LHCN-M2 (cell line): Measurements from ENCODE around the gene APCDD1. TPM values are rescaled to one million over a fixed set of nuclear protein-coding genes. Genes with fewer than 3 reads are reported as not detected.
"Not testable (repeated sequence)": the region's sequence is repeated elsewhere in the genome, so short reads cannot be mapped to it uniquely, and the experiment has no call there.

Source experiments
- DNase-seq: peaks from one replicate; pipeline ENCODE4 v3.0.0-alpha.2; 2012; ENCODE audit warnings: low read depth
- total RNA-seq: library from RNA; depleted of rRNA; stranded (reverse); fragments of >200 nt; gene quantifications from 2 replicates; pipeline ENCODE4 v1.2.3, GENCODE V29; 2014; rRNA removed

APCDD1 gene
- total RNA-seq, 1 experiment from 2014 or later = 8.2 TPM

DNA sequence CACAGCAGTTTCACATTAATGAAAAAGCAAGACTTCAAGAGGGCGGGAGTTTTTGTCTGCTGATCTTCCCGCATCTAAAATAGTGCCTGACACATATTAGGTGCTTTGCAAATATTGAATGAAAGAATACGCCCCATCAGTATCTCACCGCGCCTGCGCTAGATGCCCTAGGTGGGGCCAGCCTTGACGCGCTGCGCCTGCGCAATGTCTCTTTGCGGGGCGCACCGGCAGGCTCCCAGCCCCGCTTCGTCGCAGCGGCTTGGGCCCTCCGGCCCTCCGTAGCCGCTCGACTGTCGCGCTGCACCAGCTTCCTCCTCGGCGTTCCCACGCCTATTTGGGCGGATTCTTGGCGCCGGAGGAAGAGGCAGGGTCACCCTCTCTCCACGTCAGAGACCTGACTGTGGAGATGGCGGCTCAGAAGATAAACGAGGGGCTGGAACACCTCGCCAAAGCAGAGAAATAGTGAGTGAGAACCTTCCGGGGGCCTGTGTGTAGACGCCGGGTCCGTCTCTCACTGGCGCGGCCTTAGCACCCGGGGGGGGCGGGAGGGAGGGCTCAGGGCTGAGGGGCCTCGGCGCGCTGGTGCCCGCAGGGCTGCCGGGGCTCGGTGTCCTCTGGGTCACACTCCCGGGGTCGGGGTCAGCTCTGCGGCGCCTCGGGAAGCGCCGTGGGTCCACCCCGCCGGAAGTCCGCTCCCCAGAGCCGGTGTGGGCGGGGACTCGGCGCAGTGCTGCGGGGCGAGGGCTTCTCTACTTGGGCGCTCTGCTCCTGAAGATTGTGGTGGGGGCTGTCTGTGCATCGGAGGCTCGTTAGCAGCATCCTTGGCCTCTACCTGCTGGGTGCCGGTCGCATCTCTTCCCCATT lies 71.5 kb downstream of the APCDD1 start, which contains the start of gene NAPG:
NAPG (plus strand) TSS at position 331 of the 864 bp plus-strand sequence; CDS start at position 407, 76 bp downstream.
- DNase-seq = peak; percentile 87

DNA sequence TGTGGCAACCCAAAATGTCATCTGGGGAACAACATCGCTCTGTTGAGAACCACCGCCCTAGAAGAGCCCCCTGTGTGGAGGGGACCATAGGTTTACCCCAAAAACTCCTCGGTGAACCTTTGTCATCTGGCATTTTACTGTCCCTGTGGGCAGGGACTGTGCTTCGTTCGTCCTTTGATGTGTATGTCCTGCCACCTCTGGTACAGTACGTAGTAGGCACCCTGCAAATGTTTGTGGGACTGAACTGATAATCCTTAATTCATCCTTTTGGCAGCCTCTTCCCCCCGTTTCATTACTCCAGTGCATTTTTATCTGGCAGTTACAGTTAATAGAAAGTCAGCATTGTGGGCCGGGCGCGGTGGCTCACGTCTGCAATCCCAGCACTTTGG lies 72.1 kb downstream of the APCDD1 start:
- DNase-seq = no peak

- DNase-seq = no peak
Observed at GRCh38 chr18:10528439-10528838, 74.0 kb downstream of the APCDD1 start.

DNA sequence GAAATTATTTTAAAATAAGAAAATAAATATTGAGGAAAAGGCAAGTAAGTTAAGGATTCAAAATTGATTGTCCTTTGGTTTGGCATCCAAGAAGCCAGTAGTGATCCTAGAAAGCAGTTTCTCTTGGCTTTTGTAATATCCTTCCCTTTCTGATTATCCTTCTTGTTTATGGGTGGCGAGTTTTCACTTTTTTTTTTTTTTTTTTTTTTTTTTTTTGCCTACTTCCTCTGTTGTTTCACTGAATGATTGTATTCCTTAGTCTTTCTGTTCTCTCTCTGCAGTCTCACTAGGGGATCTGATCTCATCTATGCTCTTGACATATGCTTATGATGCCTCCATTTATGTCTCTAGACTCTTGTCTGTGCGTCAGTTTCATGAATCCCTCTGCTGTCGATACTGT lies 75.6 kb downstream of the APCDD1 start:
- no peak for DNase-seq

DNA sequence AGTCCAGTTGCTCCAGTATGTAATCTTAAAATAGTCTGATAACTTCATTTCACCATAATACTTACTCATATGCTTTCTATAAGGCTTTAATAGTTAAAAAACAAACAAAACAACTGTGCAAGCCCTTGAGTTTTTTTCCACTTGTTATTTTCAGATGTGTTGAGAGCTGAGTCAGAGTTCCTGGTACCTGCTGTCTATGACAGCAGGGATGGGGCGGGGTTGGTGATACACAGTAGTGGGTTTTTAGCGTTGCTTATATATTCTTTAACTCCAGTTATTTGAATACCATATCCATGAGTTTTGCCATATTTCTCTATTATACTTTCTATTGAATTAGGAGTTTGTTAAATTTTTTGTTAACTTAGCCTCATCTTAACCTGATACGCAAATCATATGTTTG lies 76.4 kb downstream of the APCDD1 start:
- peak; percentile 18 for DNase-seq

- no peak for DNase-seq
Observed at GRCh38 chr18:10533111-10533510, 78.7 kb downstream of the APCDD1 start.

DNA sequence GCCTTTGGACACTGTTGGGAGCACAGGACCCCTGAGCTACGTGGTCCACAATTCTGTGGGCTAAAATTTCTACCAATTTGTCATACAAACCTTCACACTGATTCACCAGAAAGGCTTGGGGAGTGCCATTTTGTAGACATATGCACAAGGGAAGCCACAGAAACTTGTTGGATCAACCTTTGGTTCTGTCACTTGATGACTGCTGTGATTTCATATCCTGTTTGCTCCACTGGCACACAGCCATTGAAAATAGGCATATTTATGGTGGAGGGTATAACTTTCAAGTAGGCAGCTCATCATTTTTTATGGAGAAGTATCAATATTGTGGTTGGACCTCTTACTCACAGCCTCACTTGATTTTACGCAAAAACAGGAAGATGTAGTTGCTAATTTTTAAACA lies 81.8 kb downstream of the APCDD1 start:
- DNase-seq = peak; percentile 38

- DNase-seq = no peak
Observed at GRCh38 chr18:10537765-10538164, 83.3 kb downstream of the APCDD1 start.

- not testable (repeated sequence) for DNase-seq
Observed at GRCh38 chr18:10539124-10539523, 84.7 kb downstream of the APCDD1 start.

Other genes starting within 250 kb of the APCDD1 start
- 38.0 and 40.8 TPM in 2 replicates for gene NAPG, start 71.4 kb downstream of the APCDD1 start, total RNA-seq